Lung (tissue), 13 donors: Measurements from ENCODE around the gene CDS2. TPM values are rescaled to one million over a fixed set of nuclear protein-coding genes. Genes with fewer than 3 reads are reported as not detected.

ENCODE experiments used
- ATAC-seq: fragments of 200-7000 bp; cut with Tn5 transposase; one replicate; pipeline ENCODE4 v1.9.1; 2020; ENCODE audit warnings: moderate number of reproducible peaks; ENCODE audit not compliant: insufficient read depth, low FRiP score
- DNase-seq, 3 donors: peaks; one replicate each; pipeline ENCODE4 v3.0.0-alpha.2; 2013 to 2017
- H3K27ac ChIP-seq, 2 donors: one replicate each; pipeline ENCODE4 v1.5.1; 2013; ENCODE audit warnings: mild to moderate bottlenecking in 2 of 2, moderate library complexity in 2 of 2, control low read depth in 1 of 2, inconsistent platforms in 1 of 2, low read depth in 1 of 2, low read length in 1 of 2
- H3K27me3 ChIP-seq, 3 donors: one replicate each; pipeline ENCODE4 v1.5.1; 2013; ENCODE audit warnings: low read length in 2 of 3; ENCODE audit not compliant: control insufficient read depth in 3 of 3, insufficient read depth in 3 of 3
- H3K36me3 ChIP-seq, 4 donors: one replicate each; pipeline ENCODE4 v1.5.1; 2013; ENCODE audit warnings: low read length in 4 of 4, mild to moderate bottlenecking in 1 of 4, moderate library complexity in 1 of 4; ENCODE audit not compliant: control insufficient read depth in 4 of 4, insufficient read depth in 4 of 4
- H3K4me1 ChIP-seq, 5 donors: one replicate each; pipeline ENCODE4 v1.5.1; 2013; ENCODE audit warnings: low read length in 5 of 5, mild to moderate bottlenecking in 2 of 5, moderate library complexity in 1 of 5; ENCODE audit not compliant: control insufficient read depth in 5 of 5, insufficient read depth in 5 of 5
- H3K4me3 ChIP-seq: one replicate; pipeline ENCODE4 v1.5.1; 2013; ENCODE audit warnings: mild to moderate bottlenecking, control low read depth, moderate library complexity
- H3K9ac ChIP-seq, 2 donors: one replicate each; pipeline ENCODE4 v1.5.1; 2013; ENCODE audit warnings: low read length in 2 of 2, control low read depth in 1 of 2; ENCODE audit not compliant: insufficient read depth in 1 of 2
- H3K9me3 ChIP-seq, 4 donors: one replicate each; pipeline ENCODE4 v1.5.1; 2013; ENCODE audit warnings: low read length in 3 of 4, mild to moderate bottlenecking in 1 of 4, moderate library complexity in 1 of 4; ENCODE audit not compliant: control insufficient read depth in 4 of 4, insufficient read depth in 3 of 4
- CTCF ChIP-seq: IDR thresholded peaks from 2 replicates; pipeline ENCODE4 v1.5.1; 2012; ENCODE audit warnings: mild to moderate bottlenecking; ENCODE audit errors: control extremely low read depth, extremely low read depth
- WGBS, 2 donors: extraction: QIAGEN DNeasy Blood & Tissue Kit; methylation state at CpG; one replicate each; pipeline ENCODE4 v1.1.7; 2013; 5-methylcytosine and 5-hydroxymethylcytosine counted together
- polyA plus RNA-seq, 2 donors: library from polyadenylated mRNA; stranded (reverse); fragments of 200-250 nt; gene quantifications; one replicate each; pipeline ENCODE4 v1.2.1, GENCODE V29; 2013
- small RNA-seq: library from RNA; depleted of rRNA; stranded (forward); fragments of <200 nt; gene quantifications from one replicate; pipeline ENCODE3, GENCODE V24; 2014; ENCODE audit warnings: low replicate concordance
- total RNA-seq, 2 donors: library from RNA; depleted of rRNA in 1 of 2; stranded (reverse); fragments of >200 nt in 1 of 2; gene quantifications; one replicate each; pipeline ENCODE4 v1.2.1, GENCODE V29; 2014 to 2021
- donor health status: control.
- donor health status: control.
- donor health status: Bipolar disorder and iron deficiency.
- donor health status: healthy.
- donor health status: DM: yes; HTN: yes; CAD: no.

Gene CDS2
- total and polyA plus RNA-seq, 4 donors, result 15.7 to 50.8 (median 37.0) TPM

- no peak overlapping the region for H3K27ac ChIP-seq
- H3K4me1 ChIP-seq, result no peaks in the 10 kb centered on the region
- DNase-seq (no peak), ATAC-seq (no peak)
- TF ChIP-seq CTCF, result no peak
- H3K36me3 ChIP-seq, result peaks cover 0 to 2% (median 0%) of the 10 kb centered on the region in 4 donors
- H3K9me3 ChIP-seq, result peaks cover 0 to 2% (median 0%) of the 10 kb centered on the region in 4 donors
- no peak overlapping the region for H3K4me3 ChIP-seq
- 43 to 89% methylated on average over 1 of the region's 1 CpG for WGBS, 2 donors
- no peak overlapping the region for H3K9ac ChIP-seq
- H3K27me3 ChIP-seq, result no peaks in the 10 kb centered on the region
These were observed 108.2 kb downstream of the CDS2 start for GRCh38 chr20:5234978-5235377.

Small RNA genes lying within 50 kb of the gene (small RNA-seq; reads per million reads assigned to genes)
- gene RF00019 (not detected), gene RF00568 (not detected), gene RNA5SP474 (not detected)

Other genes starting within 250 kb of the CDS2 start
- 10 to 100 TPM; 18.9 to 23.5 TPM for gene SLC23A2, start 125.5 kb upstream of the CDS2 start, total RNA-seq
- 1 to 10 TPM; 6.0 to 9.7 TPM for gene SLC23A2, start 125.5 kb upstream of the CDS2 start, polyA plus RNA-seq
- gene TMEM230, start 13.9 kb upstream of the CDS2 start, total RNA-seq, result 10 to 100 TPM; 89.2 to 93.8 TPM
- gene TMEM230, start 13.9 kb upstream of the CDS2 start, polyA plus RNA-seq, result 100 to 1,000 TPM in 1 of 2 donors, 10 to 100 TPM in 1; 88.3 to 160 TPM
- gene PCNA, start 7.0 kb upstream of the CDS2 start, total RNA-seq, result 10 to 100 TPM; 47.9 to 50.0 TPM
- 10 to 100 TPM; 67.3 to 74.1 TPM for gene PCNA, start 7.0 kb upstream of the CDS2 start, polyA plus RNA-seq
- not detected for gene PROKR2, start 189.9 kb downstream of the CDS2 start, total RNA-seq
- not detected for gene PROKR2, start 189.9 kb downstream of the CDS2 start, polyA plus RNA-seq